ENCODE data around the gene ATG4C.

DNA sequence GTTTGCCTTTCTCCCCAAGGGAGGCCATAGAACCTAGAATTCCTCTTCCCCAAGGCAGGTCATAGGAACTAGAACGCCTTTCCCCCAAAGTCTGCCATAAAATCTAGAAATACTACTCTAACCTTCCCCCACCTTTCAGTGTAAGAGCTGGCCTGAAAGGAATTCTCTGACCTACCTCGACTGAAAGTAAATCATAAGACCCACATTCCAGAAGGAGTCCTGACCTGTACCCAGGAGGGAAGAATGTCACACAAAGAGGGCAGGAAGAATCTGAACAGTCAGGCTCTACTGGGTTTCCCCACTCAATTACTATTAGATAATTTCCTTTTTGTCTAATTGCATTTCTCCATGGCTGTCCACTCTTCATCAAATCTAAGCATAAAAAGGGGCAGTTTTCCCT, 5.7 kb upstream of the ATG4C start:
- TF ChIP-seq, protein P1, sequence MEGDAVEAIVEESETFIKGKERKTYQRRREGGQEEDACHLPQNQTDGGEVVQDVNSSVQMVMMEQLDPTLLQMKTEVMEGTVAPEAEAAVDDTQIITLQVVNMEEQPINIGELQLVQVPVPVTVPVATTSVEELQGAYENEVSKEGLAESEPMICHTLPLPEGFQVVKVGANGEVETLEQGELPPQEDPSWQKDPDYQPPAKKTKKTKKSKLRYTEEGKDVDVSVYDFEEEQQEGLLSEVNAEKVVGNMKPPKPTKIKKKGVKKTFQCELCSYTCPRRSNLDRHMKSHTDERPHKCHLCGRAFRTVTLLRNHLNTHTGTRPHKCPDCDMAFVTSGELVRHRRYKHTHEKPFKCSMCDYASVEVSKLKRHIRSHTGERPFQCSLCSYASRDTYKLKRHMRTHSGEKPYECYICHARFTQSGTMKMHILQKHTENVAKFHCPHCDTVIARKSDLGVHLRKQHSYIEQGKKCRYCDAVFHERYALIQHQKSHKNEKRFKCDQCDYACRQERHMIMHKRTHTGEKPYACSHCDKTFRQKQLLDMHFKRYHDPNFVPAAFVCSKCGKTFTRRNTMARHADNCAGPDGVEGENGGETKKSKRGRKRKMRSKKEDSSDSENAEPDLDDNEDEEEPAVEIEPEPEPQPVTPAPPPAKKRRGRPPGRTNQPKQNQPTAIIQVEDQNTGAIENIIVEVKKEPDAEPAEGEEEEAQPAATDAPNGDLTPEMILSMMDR (IDR thresholded peaks at IDR 0.05; ENCODE audit: poor library complexity), result no peak
- TF ChIP-seq EZH2 (IDR thresholded peaks at IDR 0.05; ENCODE audit: borderline replicate concordance), result no peak
